T47D (cell line): ENCODE data around the gene AGBL1.
"Not testable (repeated sequence)": the region's sequence is repeated elsewhere in the genome, so short reads cannot be mapped to it uniquely, and the experiment has no call there.

Experiments used
- DNase-seq, 2 experiments: peaks; one replicate each; pipeline versions ENCODE4 v3.0.0 to v3.0.0-alpha.2; 2011 to 2012; ENCODE audit warnings: low read depth in 1 of 2, low spot score in 1 of 2
- JUND ChIP-seq: IDR thresholded peaks from 2 replicates; pipeline ENCODE4 v1.6.1; 2012; ENCODE audit warnings: low read depth
- in situ Hi-C: cut with HindIII; loops from 2 replicates; pipeline ENCODE4 v1.10.0; 2016; ENCODE audit warnings: low sequenced_read_pairs, low pct_unique_long_range_greater_than_20kb

Gene AGBL1

GRCh38 chr15:86515625-86516024, 436.0 kb downstream of the AGBL1 start:
- in situ Hi-C loops = no loop called here
- peak in 1 of 2 experiments; percentile 62 for DNase-seq
- TF ChIP-seq JUND = no peak

GRCh38 chr15:86522721-86523120, 443.1 kb downstream of the AGBL1 start:
- in situ Hi-C loops = no loop called here
- TF ChIP-seq JUND = no peak
- no peak for DNase-seq

- no peak for DNase-seq
- in situ Hi-C loops = no loop called here
- no peak for TF ChIP-seq JUND
Measured at GRCh38 chr15:86526938-86527690, 447.4 kb downstream of the AGBL1 start.

- DNase-seq, in situ Hi-C loops: not testable (repeated sequence)
Measured at GRCh38 chr15:86528094-86528493, 448.4 kb downstream of the AGBL1 start.

GRCh38 chr15:86538141-86538540, 458.5 kb downstream of the AGBL1 start:
- TF ChIP-seq JUND = no peak
- in situ Hi-C loops = no loop called here
- DNase-seq = no peak

GRCh38 chr15:86540840-86541467, 461.3 kb downstream of the AGBL1 start:
- no peak for TF ChIP-seq JUND
- DNase-seq = no peak
- in situ Hi-C loops = no loop called here

- DNase-seq = no peak
- no peak for TF ChIP-seq JUND
Measured at GRCh38 chr15:86541540-86541939, 461.9 kb downstream of the AGBL1 start.

GRCh38 chr15:86550075-86550474, 470.4 kb downstream of the AGBL1 start:
- no peak for DNase-seq
- in situ Hi-C loops = no loop called here
- TF ChIP-seq JUND = no peak

More at GRCh38 chr15:86541540-86541939, 461.9 kb downstream of the AGBL1 start:
- in situ Hi-C loops = no loop called here

- in situ Hi-C loops = no loop called here
- DNase-seq = no peak
- no peak for TF ChIP-seq JUND
Measured at GRCh38 chr15:86553108-86553507, 473.4 kb downstream of the AGBL1 start.

- no peak for DNase-seq
- TF ChIP-seq JUND = no peak
- in situ Hi-C loops = no loop called here
Measured at GRCh38 chr15:86555098-86555497, 475.4 kb downstream of the AGBL1 start.

GRCh38 chr15:86555939-86556338, 476.3 kb downstream of the AGBL1 start:
- peak in 1 of 2 experiments; percentile 6 for DNase-seq
- no peak for TF ChIP-seq JUND
- in situ Hi-C loops = no loop called here

- TF ChIP-seq JUND = no peak
- DNase-seq = no peak
- in situ Hi-C loops = no loop called here
Measured at GRCh38 chr15:86556396-86557017, 476.8 kb downstream of the AGBL1 start.

GRCh38 chr15:86557018-86557550, 477.4 kb downstream of the AGBL1 start:
- DNase-seq = no peak
- TF ChIP-seq JUND = no peak
- in situ Hi-C loops = no loop called here
